B cell (primary cell): Measurements from ENCODE around the gene ZNF516. TPM values are rescaled to one million over a fixed set of nuclear protein-coding genes. Genes with fewer than 3 reads are reported as not detected.

Experiments
- ATAC-seq: fragments of 200-7000 bp; cut with Tn5 transposase; one replicate; pipeline ENCODE4 v1.10.0; 2021; ENCODE audit warnings: low read depth, mild to moderate bottlenecking, moderate number of reproducible peaks, moderate library complexity
- CTCF ChIA-PET: fragments of 350-600 bp; sonication (Branson Sonifier 250); formaldehyde crosslinking; loops from one replicate; lab custom pipeline; 2021; ENCODE audit warnings: antibody characterized with exemption, inconsistent platforms; lab: Charles Lee
- POLR2A ChIA-PET: fragments of 350-600 bp; sonication (Branson Sonifier 250); formaldehyde crosslinking; loops from one replicate; lab custom pipeline; 2021; ENCODE audit warnings: antibody characterized with exemption; lab: Charles Lee
- DNase-seq: peaks from one replicate; pipeline ENCODE4 v3.0.0; 2013
- H2AFZ ChIP-seq: 2 replicates; pipeline ENCODE4 v1.6.1; 2012; ENCODE audit warnings: mild to moderate bottlenecking, low read depth, low read length; ENCODE audit not compliant: insufficient read depth, poor library complexity, severe bottlenecking
- H3K27ac ChIP-seq, 2 donors: 1 replicate in 1 of 2; 2 replicates in 1 of 2; pipeline ENCODE4 v1.5.1; 2012 to 2013; ENCODE audit warnings: low read length in 2 of 2, mild to moderate bottlenecking in 2 of 2, moderate library complexity in 1 of 2
- H3K27me3 ChIP-seq, 4 experiments: fragments of 200-600 bp in 1 of 4; sonication (generic) in 1 of 4; replicated peaks in 1 of 4; 1 replicate in 2 of 4; 2 replicates in 2 of 4; pipeline versions ENCODE4 v1.6.1 to v1.7.0; 2013 to 2016; ENCODE audit warnings: low read length in 3 of 4, mild to moderate bottlenecking in 2 of 4, mixed read lengths in 1 of 4, moderate library complexity in 1 of 4; ENCODE audit not compliant: insufficient read depth in 4 of 4, control insufficient read depth in 3 of 4; ENCODE audit errors: control extremely low read depth in 1 of 4
- H3K36me3 ChIP-seq, 2 experiments: replicated peaks in 1 of 2; 1 replicate in 1 of 2; 2 replicates in 1 of 2; pipeline versions ENCODE4 v1.6.1 to v1.7.1; 2013; ENCODE audit warnings: low read length in 1 of 2; ENCODE audit not compliant: insufficient read depth in 2 of 2, control insufficient read depth in 1 of 2; ENCODE audit errors: control extremely low read depth in 1 of 2, extremely low read depth in 1 of 2
- H3K4me1 ChIP-seq, 2 donors: fragments of 200-600 bp in 1 of 2; sonication (generic) in 1 of 2; 1 replicate in 1 of 2; 2 replicates in 1 of 2; pipeline versions ENCODE4 v1.5.1 to v1.6.1; 2013 to 2017; ENCODE audit warnings: low read length in 2 of 2; ENCODE audit not compliant: control insufficient read depth in 2 of 2, insufficient read depth in 2 of 2
- H3K4me2 ChIP-seq: replicated peaks from 2 replicates; pipeline ENCODE3; 2012; ENCODE audit warnings: mild to moderate bottlenecking, low read depth, low read length; ENCODE audit not compliant: poor library complexity, severe bottlenecking
- H3K4me3 ChIP-seq, 5 experiments: fragments of 200-600 bp in 1 of 5; sonication (generic) in 1 of 5; 1 replicate in 3 of 5; 2 replicates in 2 of 5; pipeline versions ENCODE4 v1.5.1 to v1.7.0; 2011 to 2016; ENCODE audit warnings: low read length in 4 of 5, mild to moderate bottlenecking in 4 of 5, low read depth in 2 of 5, control low read depth in 1 of 5, moderate library complexity in 1 of 5; ENCODE audit not compliant: insufficient read depth in 1 of 5; ENCODE audit errors: control extremely low read depth in 1 of 5, extremely low read depth in 1 of 5
- H3K79me2 ChIP-seq: fragments of 200-600 bp; sonication (generic); one replicate; pipeline ENCODE4 v1.6.0; 2016; ENCODE audit warnings: low read length; ENCODE audit not compliant: control insufficient read depth, insufficient read depth
- H3K9ac ChIP-seq: fragments of 200-600 bp; sonication (generic); 2 replicates; pipeline ENCODE4 v1.6.1; 2017; ENCODE audit warnings: mild to moderate bottlenecking, low read length, moderate library complexity
- H3K9me3 ChIP-seq, 3 donors: one replicate each; pipeline versions ENCODE4 v1.6.1 to v1.7.1; 2013; ENCODE audit warnings: low read length in 2 of 3; ENCODE audit not compliant: control insufficient read depth in 2 of 3, insufficient read depth in 1 of 3; ENCODE audit errors: control extremely low read depth in 1 of 3
- H4K20me1 ChIP-seq: 2 replicates; pipeline ENCODE4 v1.6.0; 2012; ENCODE audit warnings: mild to moderate bottlenecking, low read length; ENCODE audit not compliant: insufficient read depth, control insufficient read depth, poor library complexity, severe bottlenecking
- H3K27ac Mint-ChIP-seq: one replicate; pipeline ENCODE4 v1.8.0; 2021; ENCODE audit warnings: mixed read lengths
- H3K27me3 Mint-ChIP-seq: one replicate; pipeline ENCODE4 v1.8.0; 2021; ENCODE audit warnings: mixed read lengths
- H3K4me1 Mint-ChIP-seq: one replicate; pipeline ENCODE4 v1.8.0; 2021; ENCODE audit warnings: mixed read lengths
- H3K4me3 Mint-ChIP-seq: one replicate; pipeline ENCODE4 v1.8.0; 2021; ENCODE audit warnings: mixed read lengths
- H3K9me3 Mint-ChIP-seq: one replicate; pipeline ENCODE4 v1.8.0; 2022; ENCODE audit warnings: mixed read lengths; ENCODE audit not compliant: insufficient read depth
- EZH2 ChIP-seq: IDR thresholded peaks from 2 replicates; pipeline ENCODE4 v1.6.1; 2012; ENCODE audit warnings: borderline replicate concordance, low read depth, mild to moderate bottlenecking, moderate library complexity, low read length; ENCODE audit not compliant: insufficient read depth, poor library complexity, severe bottlenecking
- WGBS: methylation state at CpG from one replicate; pipeline ENCODE4 v1.1.5; 2013; ENCODE audit warnings: missing lambda C conversion rate; ENCODE audit not compliant: insufficient coverage; 5-methylcytosine and 5-hydroxymethylcytosine counted together
- intact Hi-C: fragments of 100-400 bp; cut with micrococcal nuclease; formaldehyde crosslinking; loops from one replicate; pipeline ENCODE4 v1.10.0; 2022
- polyA plus RNA-seq: library from polyadenylated mRNA; depleted of rRNA; stranded (reverse); fragments of >200 nt; gene quantifications from 2 replicates; pipeline ENCODE4 v1.2.3, GENCODE V29; 2012
- total RNA-seq, 2 donors: library from RNA; stranded (reverse); fragments of 120-200 nt in 1 of 2; gene quantifications; 1 replicate in 1 of 2; 2 replicates in 1 of 2; pipeline versions ENCODE4 v1.2.3 to v1.2.4, GENCODE V29; 2013 to 2022
- TF ChIP-seq, protein P1 (sequence below): fragments of 200-600 bp; IDR thresholded peaks from one replicate; pipeline ENCODE4 v1.8.0; 2022; ENCODE audit warnings: antibody characterized with exemption, mild to moderate bottlenecking

ZNF516 gene
- total and polyA plus RNA-seq, 2 donors (not counting 1 experiment from before 2014, with no cell fraction given), result 6.7 to 27.1 TPM

DNA sequence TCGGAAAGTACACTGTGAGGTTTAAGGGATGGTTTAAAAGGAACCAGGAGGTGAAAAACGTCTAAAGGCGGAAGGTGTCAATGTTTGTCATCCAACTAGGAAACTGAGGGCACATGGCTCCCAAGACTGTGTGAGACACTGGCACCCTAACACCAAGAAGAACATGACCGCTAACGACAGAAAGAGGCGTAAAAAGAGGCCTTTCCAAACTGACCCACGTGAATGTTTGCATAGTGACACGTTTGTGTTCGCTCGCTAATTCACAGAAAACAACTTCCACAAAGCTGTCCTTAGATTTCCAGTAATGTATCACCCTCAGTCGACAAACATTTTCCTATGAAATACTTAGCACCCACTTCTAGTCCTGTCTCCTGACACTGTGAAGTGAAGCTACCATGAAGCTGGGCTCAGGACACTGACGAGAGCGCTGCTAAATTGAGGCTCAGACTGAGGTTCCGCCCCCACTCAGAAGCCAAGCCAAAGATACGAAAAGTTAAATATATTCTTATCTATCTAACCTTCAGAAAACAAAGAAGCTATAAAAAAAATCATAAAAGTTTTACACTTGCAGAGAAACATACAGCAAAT, 86.5 kb downstream of the ZNF516 start:
- POLR2A ChIA-PET, result no interaction called here
- WGBS, result 94% methylated on average over 10 of the region's 15 CpGs

DNA sequence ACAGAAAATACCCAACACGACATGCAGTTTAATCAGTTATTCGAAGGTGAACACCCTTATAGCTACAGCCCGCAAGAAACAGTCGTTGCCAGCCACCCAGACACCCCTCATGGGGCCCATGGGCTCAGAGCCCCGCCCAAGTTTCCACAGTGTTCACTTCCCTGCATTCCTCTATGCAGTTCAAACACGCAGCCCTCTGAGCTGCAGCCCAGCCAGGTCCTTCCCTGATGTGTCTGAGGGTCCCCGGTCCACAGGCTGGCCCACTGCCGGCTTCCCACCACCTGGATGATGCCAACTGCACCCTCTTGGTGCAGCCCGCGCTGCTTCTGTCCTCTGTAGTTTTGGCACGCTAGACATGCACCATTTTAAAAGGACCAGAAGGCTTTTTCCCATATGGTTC, 87.4 kb downstream of the ZNF516 start:
- no peaks in the 10 kb centered on the region for H3K27me3 Mint-ChIP-seq
- DNase-seq (no peak), ATAC-seq (no peak)
- no peak for TF ChIP-seq EZH2
- TF ChIP-seq, protein P1, sequence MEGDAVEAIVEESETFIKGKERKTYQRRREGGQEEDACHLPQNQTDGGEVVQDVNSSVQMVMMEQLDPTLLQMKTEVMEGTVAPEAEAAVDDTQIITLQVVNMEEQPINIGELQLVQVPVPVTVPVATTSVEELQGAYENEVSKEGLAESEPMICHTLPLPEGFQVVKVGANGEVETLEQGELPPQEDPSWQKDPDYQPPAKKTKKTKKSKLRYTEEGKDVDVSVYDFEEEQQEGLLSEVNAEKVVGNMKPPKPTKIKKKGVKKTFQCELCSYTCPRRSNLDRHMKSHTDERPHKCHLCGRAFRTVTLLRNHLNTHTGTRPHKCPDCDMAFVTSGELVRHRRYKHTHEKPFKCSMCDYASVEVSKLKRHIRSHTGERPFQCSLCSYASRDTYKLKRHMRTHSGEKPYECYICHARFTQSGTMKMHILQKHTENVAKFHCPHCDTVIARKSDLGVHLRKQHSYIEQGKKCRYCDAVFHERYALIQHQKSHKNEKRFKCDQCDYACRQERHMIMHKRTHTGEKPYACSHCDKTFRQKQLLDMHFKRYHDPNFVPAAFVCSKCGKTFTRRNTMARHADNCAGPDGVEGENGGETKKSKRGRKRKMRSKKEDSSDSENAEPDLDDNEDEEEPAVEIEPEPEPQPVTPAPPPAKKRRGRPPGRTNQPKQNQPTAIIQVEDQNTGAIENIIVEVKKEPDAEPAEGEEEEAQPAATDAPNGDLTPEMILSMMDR, result no peak
- POLR2A ChIA-PET, result no interaction called here
- 92% methylated on average over 10 of the region's 11 CpGs for WGBS
- Histone ChIP-seq H4K20me1 (peaks cover 28% of the 10 kb centered on the region), H3K9ac (no peak overlapping the region), H3K4me3 (no peak overlapping the region), H3K36me3 (no peaks in the 10 kb centered on the region), H2AFZ (no peak overlapping the region), H3K4me2 (no peak overlapping the region), H3K4me1 (no peaks in the 10 kb centered on the region), H3K79me2 (peaks cover 8% of the 10 kb centered on the region), H3K27me3 (no peaks in the 10 kb centered on the region), H3K27ac (no peak overlapping the region), H3K9me3 (peaks cover 0 to 5% (median 0%) of the 10 kb centered on the region in 3 donors)
- intact Hi-C loops, result no loop called here
- no peak overlapping the region for H3K4me3 Mint-ChIP-seq
- H3K27ac Mint-ChIP-seq, result no peak overlapping the region
- CTCF ChIA-PET, result interaction anchor here (2.4 kb wide), 1 partner anchor 301 kb away, joined by 10 read pairs; no protein-coding TSS in a partner anchor
- H3K4me1 Mint-ChIP-seq, result peaks cover 6% of the 10 kb centered on the region
- H3K9me3 Mint-ChIP-seq, result no peaks in the 10 kb centered on the region

More for the DNA sequence above, 86.5 kb downstream of the ZNF516 start:
- H2AFZ ChIP-seq, result no peak overlapping the region
- no peaks in the 10 kb centered on the region for H3K4me1 ChIP-seq
- ATAC-seq (no peak), DNase-seq (no peak)
- no peak overlapping the region for H3K4me3 ChIP-seq
- peaks cover 0 to 5% (median 0%) of the 10 kb centered on the region in 3 donors for H3K9me3 ChIP-seq
- no peaks in the 10 kb centered on the region for H3K9me3 Mint-ChIP-seq
- H3K9ac ChIP-seq, result no peak overlapping the region
- no peak overlapping the region for H3K4me3 Mint-ChIP-seq
- no peaks in the 10 kb centered on the region for H3K27me3 Mint-ChIP-seq
- peaks cover 14% of the 10 kb centered on the region for H3K79me2 ChIP-seq
- no peak overlapping the region for H3K27ac ChIP-seq
- CTCF ChIA-PET, result interaction anchor here (2.1 to 2.4 kb wide), 2 partner anchors 9 to 301 kb away, joined by 10 read pairs; no protein-coding TSS in a partner anchor
- TF ChIP-seq EZH2, result no peak
- TF ChIP-seq, protein P1, result no peak
- intact Hi-C loops, result no loop called here
- H3K4me2 ChIP-seq, result no peak overlapping the region
- no peaks in the 10 kb centered on the region for H3K27me3 ChIP-seq
- peaks cover 6% of the 10 kb centered on the region for H3K4me1 Mint-ChIP-seq
- no peaks in the 10 kb centered on the region for H3K36me3 ChIP-seq
- no peak overlapping the region for H3K27ac Mint-ChIP-seq
- H4K20me1 ChIP-seq, result peaks cover 31% of the 10 kb centered on the region
